Measurements from ENCODE around the gene GRK7. TPM values are rescaled to one million over a fixed set of nuclear protein-coding genes. Genes with fewer than 3 reads are reported as not detected.

The GRK7 gene
- total RNA-seq, 1 donor from 2014 or later, result not detected

DNA sequence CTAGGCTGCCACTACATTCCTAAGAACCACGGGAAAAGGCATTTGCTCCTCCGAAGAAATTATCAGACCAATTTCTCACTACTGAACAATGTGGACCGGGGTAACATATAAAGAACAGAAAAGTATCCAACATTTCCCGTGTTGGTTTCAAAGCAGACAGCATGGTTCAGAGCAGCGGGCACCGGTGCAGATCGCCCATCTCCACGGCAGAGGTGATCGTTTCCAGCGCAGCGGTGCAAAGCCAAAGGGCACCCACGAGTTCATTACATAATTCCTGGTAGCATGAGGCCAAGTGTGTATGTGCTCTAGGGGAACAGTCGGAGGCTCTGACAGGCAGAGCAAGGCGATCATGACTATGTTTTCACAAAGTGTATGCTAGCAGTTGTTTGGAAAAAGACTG, 13.2 kb downstream of the GRK7 start:
- no peaks in the 10 kb centered on the region for H3K4me1 Mint-ChIP-seq
- peaks cover 7% of the 10 kb centered on the region for H3K9me3 Mint-ChIP-seq
- H3K4me3 Mint-ChIP-seq, result no peak overlapping the region
- H3K27me3 Mint-ChIP-seq (ENCODE audit: low read depth), result no peaks in the 10 kb centered on the region
- TF ChIP-seq, protein P1, sequence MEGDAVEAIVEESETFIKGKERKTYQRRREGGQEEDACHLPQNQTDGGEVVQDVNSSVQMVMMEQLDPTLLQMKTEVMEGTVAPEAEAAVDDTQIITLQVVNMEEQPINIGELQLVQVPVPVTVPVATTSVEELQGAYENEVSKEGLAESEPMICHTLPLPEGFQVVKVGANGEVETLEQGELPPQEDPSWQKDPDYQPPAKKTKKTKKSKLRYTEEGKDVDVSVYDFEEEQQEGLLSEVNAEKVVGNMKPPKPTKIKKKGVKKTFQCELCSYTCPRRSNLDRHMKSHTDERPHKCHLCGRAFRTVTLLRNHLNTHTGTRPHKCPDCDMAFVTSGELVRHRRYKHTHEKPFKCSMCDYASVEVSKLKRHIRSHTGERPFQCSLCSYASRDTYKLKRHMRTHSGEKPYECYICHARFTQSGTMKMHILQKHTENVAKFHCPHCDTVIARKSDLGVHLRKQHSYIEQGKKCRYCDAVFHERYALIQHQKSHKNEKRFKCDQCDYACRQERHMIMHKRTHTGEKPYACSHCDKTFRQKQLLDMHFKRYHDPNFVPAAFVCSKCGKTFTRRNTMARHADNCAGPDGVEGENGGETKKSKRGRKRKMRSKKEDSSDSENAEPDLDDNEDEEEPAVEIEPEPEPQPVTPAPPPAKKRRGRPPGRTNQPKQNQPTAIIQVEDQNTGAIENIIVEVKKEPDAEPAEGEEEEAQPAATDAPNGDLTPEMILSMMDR (IDR thresholded peaks at IDR 0.05; ENCODE audit: unreplicated experiment), result no peak
- H3K36me3 Mint-ChIP-seq, result no peaks in the 10 kb centered on the region
- DNase-seq (ENCODE audit: low spot score in 2 of 2, unreplicated experiment in 2 of 2), result no peak
- H3K27ac Mint-ChIP-seq, result no peak overlapping the region

DNA sequence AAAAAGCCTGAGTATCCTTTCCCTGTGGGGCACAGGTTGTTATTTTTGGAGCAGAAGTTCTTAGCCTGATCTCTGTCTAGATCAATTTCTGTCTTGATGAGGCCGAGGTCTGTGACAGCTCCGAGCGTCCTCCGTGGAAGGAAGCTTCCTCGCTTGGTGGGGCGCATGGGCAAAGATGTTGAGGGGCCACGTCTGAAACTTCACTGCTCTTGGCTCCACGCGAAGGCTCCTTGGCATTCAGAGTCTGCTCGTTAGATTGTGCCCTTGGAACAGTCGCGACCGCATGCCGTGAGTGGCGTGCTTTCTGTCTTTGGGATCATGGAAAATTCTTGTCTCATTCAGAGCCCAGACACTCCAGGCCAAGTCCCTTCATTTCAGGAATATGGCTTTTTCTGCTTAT, 13.7 kb downstream of the GRK7 start:
- no peak overlapping the region for H3K27ac Mint-ChIP-seq
- H3K9me3 Mint-ChIP-seq, result peaks cover 7% of the 10 kb centered on the region
- no peaks in the 10 kb centered on the region for H3K27me3 Mint-ChIP-seq (ENCODE audit: low read depth)
- no peaks in the 10 kb centered on the region for H3K4me1 Mint-ChIP-seq
- no peak overlapping the region for H3K4me3 Mint-ChIP-seq
- TF ChIP-seq, protein P1 (IDR thresholded peaks at IDR 0.05; ENCODE audit: unreplicated experiment), result no peak
- no peak for DNase-seq (ENCODE audit: low spot score in 2 of 2, unreplicated experiment in 2 of 2)
- H3K36me3 Mint-ChIP-seq, result no peaks in the 10 kb centered on the region

DNA sequence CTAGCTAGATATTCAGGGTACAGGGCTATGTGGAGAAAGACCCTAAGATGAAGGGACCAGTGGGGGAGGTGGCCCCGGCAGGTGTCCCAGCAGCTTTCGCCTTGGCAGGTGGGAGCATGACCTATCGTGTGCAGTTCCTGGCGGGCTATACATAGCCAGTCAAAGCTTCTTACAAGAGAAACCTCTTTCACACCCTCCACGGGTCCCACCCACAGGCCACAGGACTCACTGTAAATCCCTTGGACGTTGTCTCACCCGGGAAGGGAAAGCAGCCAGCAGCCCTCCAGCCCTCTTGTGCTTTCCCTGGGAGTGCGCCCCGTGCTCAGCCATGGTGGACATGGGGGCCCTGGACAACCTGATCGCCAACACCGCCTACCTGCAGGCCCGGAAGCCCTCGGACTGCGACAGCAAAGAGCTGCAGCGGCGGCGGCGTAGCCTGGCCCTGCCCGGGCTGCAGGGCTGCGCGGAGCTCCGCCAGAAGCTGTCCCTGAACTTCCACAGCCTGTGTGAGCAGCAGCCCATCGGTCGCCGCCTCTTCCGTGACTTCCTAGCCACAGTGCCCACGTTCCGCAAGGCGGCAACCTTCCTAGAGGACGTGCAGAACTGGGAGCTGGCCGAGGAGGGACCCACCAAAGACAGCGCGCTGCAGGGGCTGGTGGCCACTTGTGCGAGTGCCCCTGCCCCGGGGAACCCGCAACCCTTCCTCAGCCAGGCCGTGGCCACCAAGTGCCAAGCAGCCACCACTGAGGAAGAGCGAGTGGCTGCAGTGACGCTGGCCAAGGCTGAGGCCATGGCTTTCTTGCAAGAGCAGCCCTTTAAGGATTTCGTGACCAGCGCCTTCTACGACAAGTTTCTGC, 15.0 kb downstream of the GRK7 start:
- TF ChIP-seq, protein P1 (IDR thresholded peaks at IDR 0.05; ENCODE audit: unreplicated experiment), result no peak
- Mint-ChIP-seq H3K36me3 (no peaks in the 10 kb centered on the region), H3K27ac (no peak overlapping the region), H3K9me3 (peaks cover 7% of the 10 kb centered on the region), H3K27me3 (ENCODE audit: low read depth) (no peaks in the 10 kb centered on the region), H3K4me3 (no peak overlapping the region), H3K4me1 (no peaks in the 10 kb centered on the region)
- DNase-seq (ENCODE audit: low spot score in 2 of 2, unreplicated experiment in 2 of 2), result no peak

DNA sequence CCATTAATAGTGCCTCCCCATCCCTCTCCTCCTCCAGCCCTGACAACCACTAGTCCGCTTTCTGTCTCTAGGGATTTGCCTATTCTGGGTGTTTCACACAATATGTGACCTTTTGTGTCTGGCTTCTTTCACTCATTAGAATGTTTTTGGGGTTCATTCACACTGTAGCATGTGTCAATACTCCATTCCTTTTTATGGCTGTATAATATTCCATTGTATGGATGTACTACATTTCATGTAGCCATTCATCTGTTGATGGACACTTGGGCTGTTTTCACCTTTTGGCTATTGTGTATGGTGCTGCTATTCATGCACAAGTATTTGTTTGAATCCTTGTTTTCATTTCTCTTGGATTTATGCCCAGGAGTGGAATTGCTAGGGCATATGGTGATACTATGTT, 16.5 kb downstream of the GRK7 start:
- H3K9me3 Mint-ChIP-seq, result peaks cover 7% of the 10 kb centered on the region
- no peaks in the 10 kb centered on the region for H3K36me3 Mint-ChIP-seq
- TF ChIP-seq, protein P1 (IDR thresholded peaks at IDR 0.05; ENCODE audit: unreplicated experiment), result no peak
- DNase-seq (ENCODE audit: low spot score in 2 of 2, unreplicated experiment in 2 of 2), result no peak
- H3K27me3 Mint-ChIP-seq (ENCODE audit: low read depth), result no peaks in the 10 kb centered on the region
- no peaks in the 10 kb centered on the region for H3K4me1 Mint-ChIP-seq
- no peak overlapping the region for H3K27ac Mint-ChIP-seq
- no peak overlapping the region for H3K4me3 Mint-ChIP-seq

DNA sequence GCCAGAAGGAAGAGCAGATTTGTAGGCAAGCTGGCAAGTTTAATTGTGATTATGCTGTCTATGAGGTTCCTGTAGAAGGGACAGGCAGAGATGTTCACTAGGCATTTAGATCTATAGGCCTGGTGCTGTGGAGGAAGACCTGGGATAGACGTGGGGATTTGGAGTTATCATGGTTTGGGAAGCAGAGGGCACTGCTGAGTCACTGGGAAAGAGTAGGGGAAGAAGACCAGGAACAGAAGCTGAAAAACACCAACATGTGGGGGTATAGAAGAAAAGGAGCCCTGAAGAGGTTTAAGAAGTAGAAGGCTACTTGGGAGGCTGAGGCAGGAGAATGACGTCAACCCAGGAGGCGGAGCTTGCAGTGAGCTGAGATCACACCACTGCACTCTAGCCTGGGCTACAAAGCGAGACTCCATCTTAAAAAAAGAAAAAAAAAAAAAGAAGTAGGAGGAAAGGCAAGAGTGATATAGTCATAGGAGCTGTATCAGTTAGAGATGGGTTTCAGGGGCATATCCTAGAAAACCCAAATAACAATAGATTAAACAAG, 19.3 kb downstream of the GRK7 start:
- no peak overlapping the region for H3K4me3 Mint-ChIP-seq
- TF ChIP-seq, protein P1 (IDR thresholded peaks at IDR 0.05; ENCODE audit: unreplicated experiment), result no peak
- no peak for DNase-seq (ENCODE audit: low spot score in 2 of 2, unreplicated experiment in 2 of 2)
- no peaks in the 10 kb centered on the region for H3K4me1 Mint-ChIP-seq
- no peaks in the 10 kb centered on the region for H3K27me3 Mint-ChIP-seq (ENCODE audit: low read depth)
- H3K36me3 Mint-ChIP-seq, result no peaks in the 10 kb centered on the region
- no peak overlapping the region for H3K27ac Mint-ChIP-seq
- peaks cover 7% of the 10 kb centered on the region for H3K9me3 Mint-ChIP-seq

Data from mesothelial cell of epicardium (in vitro differentiated cells).